Measurements from ENCODE around the gene RAPGEF1. TPM values are rescaled to one million over a fixed set of nuclear protein-coding genes. Genes with fewer than 3 reads are reported as not detected.

The RAPGEF1 gene
- total RNA-seq, 1 donor from 2014 or later, result 73.1 TPM

GRCh38 chr9:131675437-131676022 lies 64.3 kb downstream of the RAPGEF1 start:
- DNase-seq (ENCODE audit: low spot score), result no peak
- no peaks in the 10 kb centered on the region for H3K36me3 Mint-ChIP-seq (ENCODE audit: low read depth)
- H3K9me3 Mint-ChIP-seq (ENCODE audit: low read depth), result no peaks in the 10 kb centered on the region

GRCh38 chr9:131674425-131675421 lies 65.2 kb downstream of the RAPGEF1 start:
- Mint-ChIP-seq H3K27me3 (ENCODE audit: low read depth) (no peaks in the 10 kb centered on the region), H3K4me1 (ENCODE audit: low read depth) (peaks cover 99% of the 10 kb centered on the region), H3K36me3 (ENCODE audit: low read depth) (no peaks in the 10 kb centered on the region), H3K27ac (ENCODE audit: unreplicated experiment) (peak overlapping the region; percentile 96), H3K4me3 (ENCODE audit: unreplicated experiment) (no peak overlapping the region), H3K9me3 (ENCODE audit: low read depth) (no peaks in the 10 kb centered on the region)
- TF ChIP-seq, protein P1, sequence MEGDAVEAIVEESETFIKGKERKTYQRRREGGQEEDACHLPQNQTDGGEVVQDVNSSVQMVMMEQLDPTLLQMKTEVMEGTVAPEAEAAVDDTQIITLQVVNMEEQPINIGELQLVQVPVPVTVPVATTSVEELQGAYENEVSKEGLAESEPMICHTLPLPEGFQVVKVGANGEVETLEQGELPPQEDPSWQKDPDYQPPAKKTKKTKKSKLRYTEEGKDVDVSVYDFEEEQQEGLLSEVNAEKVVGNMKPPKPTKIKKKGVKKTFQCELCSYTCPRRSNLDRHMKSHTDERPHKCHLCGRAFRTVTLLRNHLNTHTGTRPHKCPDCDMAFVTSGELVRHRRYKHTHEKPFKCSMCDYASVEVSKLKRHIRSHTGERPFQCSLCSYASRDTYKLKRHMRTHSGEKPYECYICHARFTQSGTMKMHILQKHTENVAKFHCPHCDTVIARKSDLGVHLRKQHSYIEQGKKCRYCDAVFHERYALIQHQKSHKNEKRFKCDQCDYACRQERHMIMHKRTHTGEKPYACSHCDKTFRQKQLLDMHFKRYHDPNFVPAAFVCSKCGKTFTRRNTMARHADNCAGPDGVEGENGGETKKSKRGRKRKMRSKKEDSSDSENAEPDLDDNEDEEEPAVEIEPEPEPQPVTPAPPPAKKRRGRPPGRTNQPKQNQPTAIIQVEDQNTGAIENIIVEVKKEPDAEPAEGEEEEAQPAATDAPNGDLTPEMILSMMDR (IDR thresholded peaks at IDR 0.05), result no peak
- no peak for DNase-seq (ENCODE audit: low spot score)

More at GRCh38 chr9:131675437-131676022, 64.3 kb downstream of the RAPGEF1 start:
- Mint-ChIP-seq H3K27me3 (ENCODE audit: low read depth) (no peaks in the 10 kb centered on the region), H3K27ac (ENCODE audit: unreplicated experiment) (peak overlapping the region; percentile 96), H3K4me1 (ENCODE audit: low read depth) (peaks cover 99% of the 10 kb centered on the region), H3K4me3 (ENCODE audit: unreplicated experiment) (no peak overlapping the region)
- TF ChIP-seq, protein P1 (IDR thresholded peaks at IDR 0.05), result no peak

DNA sequence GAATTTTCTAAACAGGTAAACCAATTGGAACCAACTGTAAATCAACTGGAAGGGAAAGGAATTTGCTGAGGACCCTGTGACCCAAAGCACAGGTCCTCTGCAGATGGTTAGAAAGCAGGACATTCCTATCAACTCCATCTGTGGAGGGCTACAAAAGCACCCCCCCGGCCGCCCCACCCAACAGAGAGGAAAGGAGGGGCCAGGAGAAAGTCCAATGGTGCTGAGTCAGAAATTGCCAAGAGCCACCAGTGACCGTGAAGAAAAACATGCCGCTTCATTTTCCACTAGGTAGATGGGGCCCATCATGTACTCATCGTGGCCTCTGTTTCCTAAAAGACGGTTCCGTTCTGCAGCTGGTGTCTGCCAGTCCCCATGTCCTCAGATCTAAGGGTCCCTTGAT lies 66.3 kb downstream of the RAPGEF1 start:
- Mint-ChIP-seq H3K9me3 (ENCODE audit: low read depth) (no peaks in the 10 kb centered on the region), H3K27ac (ENCODE audit: unreplicated experiment) (peak overlapping the region; percentile 85), H3K36me3 (ENCODE audit: low read depth) (no peaks in the 10 kb centered on the region), H3K4me3 (ENCODE audit: unreplicated experiment) (peak overlapping the region; percentile 35), H3K27me3 (ENCODE audit: low read depth) (no peaks in the 10 kb centered on the region), H3K4me1 (ENCODE audit: low read depth) (peaks cover 99% of the 10 kb centered on the region)
- TF ChIP-seq, protein P1 (IDR thresholded peaks at IDR 0.05), result no peak
- no peak for DNase-seq (ENCODE audit: low spot score)

- TF ChIP-seq, protein P1 (IDR thresholded peaks at IDR 0.05), result no peak
- no peaks in the 10 kb centered on the region for H3K9me3 Mint-ChIP-seq (ENCODE audit: low read depth)
- peak overlapping the region; percentile 57 for H3K27ac Mint-ChIP-seq (ENCODE audit: unreplicated experiment)
- H3K27me3 Mint-ChIP-seq (ENCODE audit: low read depth), result no peaks in the 10 kb centered on the region
- no peak overlapping the region for H3K4me3 Mint-ChIP-seq (ENCODE audit: unreplicated experiment)
- peaks cover 98% of the 10 kb centered on the region for H3K4me1 Mint-ChIP-seq (ENCODE audit: low read depth)
- no peak for DNase-seq (ENCODE audit: low spot score)
- H3K36me3 Mint-ChIP-seq (ENCODE audit: low read depth), result no peaks in the 10 kb centered on the region
These were observed 66.8 kb downstream of the RAPGEF1 start for GRCh38 chr9:131673068-131673467.

DNA sequence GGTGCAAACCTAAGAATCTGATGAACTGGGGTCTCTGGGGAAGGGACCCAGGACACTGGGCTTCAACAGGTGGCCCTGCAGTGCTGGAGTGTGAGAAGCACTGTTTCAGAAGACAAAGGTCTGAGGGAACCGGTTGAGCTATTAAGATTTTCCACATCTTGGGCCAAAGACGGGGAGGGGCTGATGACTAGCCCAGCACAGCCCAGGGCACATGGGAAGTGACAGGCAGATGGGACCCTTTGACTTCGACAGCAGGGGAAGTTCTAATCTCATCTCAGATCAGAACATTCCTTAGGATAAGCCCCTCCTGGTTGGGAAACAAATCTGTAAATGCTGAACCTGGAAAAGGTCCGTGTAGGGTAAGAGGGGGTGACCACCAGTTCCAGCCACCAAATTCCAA lies 67.4 kb downstream of the RAPGEF1 start:
- Mint-ChIP-seq H3K36me3 (ENCODE audit: low read depth) (no peaks in the 10 kb centered on the region), H3K4me3 (ENCODE audit: unreplicated experiment) (no peak overlapping the region), H3K4me1 (ENCODE audit: low read depth) (peaks cover 98% of the 10 kb centered on the region), H3K27me3 (ENCODE audit: low read depth) (no peaks in the 10 kb centered on the region), H3K27ac (ENCODE audit: unreplicated experiment) (peak overlapping the region; percentile 57), H3K9me3 (ENCODE audit: low read depth) (no peaks in the 10 kb centered on the region)
- DNase-seq (ENCODE audit: low spot score), result no peak
- TF ChIP-seq, protein P1 (IDR thresholded peaks at IDR 0.05), result no peak

Measured in chondrocyte (in vitro differentiated cells).